ENCODE measurements around the gene CASP8AP2. TPM values are rescaled to one million over a fixed set of nuclear protein-coding genes. Genes with fewer than 3 reads are reported as not detected.

Gene CASP8AP2
- total RNA-seq, 1 experiment from 2014 or later: 22.9 TPM

DNA sequence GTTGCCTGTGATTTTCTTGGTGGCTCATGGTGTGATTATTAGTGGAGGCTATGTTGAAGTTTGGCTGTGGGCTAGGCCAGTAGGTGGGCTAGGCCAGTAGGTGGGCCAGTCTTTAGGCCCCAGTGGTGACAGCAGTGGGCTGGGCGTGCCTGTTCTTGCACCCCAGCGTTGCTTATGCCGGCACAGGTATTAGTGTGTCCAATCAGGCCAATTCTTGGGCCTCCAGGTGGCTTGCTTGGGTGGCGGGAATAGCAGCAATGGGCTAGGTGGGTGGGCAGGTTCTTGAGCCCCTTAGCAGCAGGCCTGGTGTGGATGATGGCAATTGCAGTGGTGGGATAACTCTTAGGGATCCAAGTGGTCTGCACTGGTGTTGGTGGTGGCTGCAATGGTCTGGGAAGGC lies 87.5 kb downstream of the CASP8AP2 start:
- no peaks in the 10 kb centered on the region for H3K9me3 ChIP-seq (ENCODE audit: control insufficient read depth, insufficient read depth, low read depth, low read length)
- DNase-seq (ENCODE audit: low read depth, low spot score) (no peak), ATAC-seq (no peak)
- in situ Hi-C loops (cut with HindIII; ENCODE audit: low pct_unique_long_range_greater_than_20kb, low sequenced_read_pairs): no loop called here
- ChIA-PET CTCF (no interaction called here), POLR2A (no interaction called here)
- no peaks in the 10 kb centered on the region for H3K4me1 ChIP-seq (ENCODE audit: control insufficient read depth, insufficient read depth, low read length)
- no TSS peak for BruUV-seq (replicated peaks)
- H3K27ac ChIP-seq (ENCODE audit: low read length): no peak overlapping the region
- no peaks in the 10 kb centered on the region for H3K27me3 ChIP-seq (ENCODE audit: control insufficient read depth, insufficient read depth, low read length)
- intact Hi-C loops (cut with micrococcal nuclease; ENCODE audit: unreplicated experiment): no loop called here
- TF ChIP-seq, protein P1, sequence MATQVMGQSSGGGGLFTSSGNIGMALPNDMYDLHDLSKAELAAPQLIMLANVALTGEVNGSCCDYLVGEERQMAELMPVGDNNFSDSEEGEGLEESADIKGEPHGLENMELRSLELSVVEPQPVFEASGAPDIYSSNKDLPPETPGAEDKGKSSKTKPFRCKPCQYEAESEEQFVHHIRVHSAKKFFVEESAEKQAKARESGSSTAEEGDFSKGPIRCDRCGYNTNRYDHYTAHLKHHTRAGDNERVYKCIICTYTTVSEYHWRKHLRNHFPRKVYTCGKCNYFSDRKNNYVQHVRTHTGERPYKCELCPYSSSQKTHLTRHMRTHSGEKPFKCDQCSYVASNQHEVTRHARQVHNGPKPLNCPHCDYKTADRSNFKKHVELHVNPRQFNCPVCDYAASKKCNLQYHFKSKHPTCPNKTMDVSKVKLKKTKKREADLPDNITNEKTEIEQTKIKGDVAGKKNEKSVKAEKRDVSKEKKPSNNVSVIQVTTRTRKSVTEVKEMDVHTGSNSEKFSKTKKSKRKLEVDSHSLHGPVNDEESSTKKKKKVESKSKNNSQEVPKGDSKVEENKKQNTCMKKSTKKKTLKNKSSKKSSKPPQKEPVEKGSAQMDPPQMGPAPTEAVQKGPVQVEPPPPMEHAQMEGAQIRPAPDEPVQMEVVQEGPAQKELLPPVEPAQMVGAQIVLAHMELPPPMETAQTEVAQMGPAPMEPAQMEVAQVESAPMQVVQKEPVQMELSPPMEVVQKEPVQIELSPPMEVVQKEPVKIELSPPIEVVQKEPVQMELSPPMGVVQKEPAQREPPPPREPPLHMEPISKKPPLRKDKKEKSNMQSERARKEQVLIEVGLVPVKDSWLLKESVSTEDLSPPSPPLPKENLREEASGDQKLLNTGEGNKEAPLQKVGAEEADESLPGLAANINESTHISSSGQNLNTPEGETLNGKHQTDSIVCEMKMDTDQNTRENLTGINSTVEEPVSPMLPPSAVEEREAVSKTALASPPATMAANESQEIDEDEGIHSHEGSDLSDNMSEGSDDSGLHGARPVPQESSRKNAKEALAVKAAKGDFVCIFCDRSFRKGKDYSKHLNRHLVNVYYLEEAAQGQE (IDR thresholded peaks at IDR 0.05; ENCODE audit: insufficient read depth in 1 of 2, low read depth in 2 of 2, low read length in 1 of 2): no peak
- no peak for TF ChIP-seq CTCF (IDR thresholded peaks at IDR 0.05)
- TF ChIP-seq POLR2AphosphoS5 (IDR thresholded peaks at IDR 0.05; ENCODE audit: low read depth, low read length): no peak
- TF ChIP-seq SIN3A (IDR thresholded peaks at IDR 0.05; ENCODE audit: borderline replicate concordance, insufficient read depth, low read depth, low read length): no peak
- TF ChIP-seq TCF7L2 (IDR thresholded peaks at IDR 0.05; ENCODE audit: low read depth, low read length): no peak
- H3K4me3 ChIP-seq (ENCODE audit: low read depth in 2 of 2, low read length in 2 of 2): no peak overlapping the region
- no peaks in the 10 kb centered on the region for H3K36me3 ChIP-seq (ENCODE audit: control insufficient read depth, insufficient read depth, low read length)

DNA sequence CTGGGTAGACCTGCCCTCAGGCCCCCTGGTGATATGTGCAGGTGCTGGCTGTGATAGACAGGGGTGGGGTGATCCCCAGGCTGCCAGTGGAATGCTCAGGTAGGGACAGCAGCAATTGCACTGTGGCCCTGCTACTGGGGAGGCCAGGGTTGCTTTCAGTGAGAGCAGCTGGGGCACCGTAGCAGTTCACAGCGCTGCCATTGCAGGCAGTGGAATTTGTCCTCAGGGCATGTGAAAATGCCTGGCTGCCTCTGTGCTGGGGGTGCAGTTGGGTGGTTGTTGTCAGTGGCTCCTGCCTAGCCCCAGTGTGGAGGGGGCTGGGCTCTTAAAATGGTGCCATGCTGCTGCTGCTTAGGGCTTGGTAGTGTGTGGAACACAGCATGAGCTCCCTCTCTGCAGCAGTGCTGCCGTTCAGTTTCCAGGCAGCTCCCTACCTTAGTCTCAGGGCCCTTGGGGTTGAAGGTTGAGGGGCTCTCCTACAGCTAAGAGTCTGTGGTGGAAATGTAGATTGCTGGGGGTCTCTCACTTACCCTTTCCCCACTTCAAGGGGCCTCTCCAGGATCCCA lies 88.2 kb downstream of the CASP8AP2 start:
- H3K4me1 ChIP-seq (ENCODE audit: control insufficient read depth, insufficient read depth, low read length): no peaks in the 10 kb centered on the region
- no peaks in the 10 kb centered on the region for H3K9me3 ChIP-seq (ENCODE audit: control insufficient read depth, insufficient read depth, low read depth, low read length)
- DNase-seq (ENCODE audit: low read depth, low spot score): no peak
- TF ChIP-seq, protein P1 (IDR thresholded peaks at IDR 0.05; ENCODE audit: insufficient read depth in 1 of 2, low read depth in 2 of 2, low read length in 1 of 2): no peak
- TF ChIP-seq SIN3A (IDR thresholded peaks at IDR 0.05; ENCODE audit: borderline replicate concordance, insufficient read depth, low read depth, low read length): no peak
- TF ChIP-seq CTCF (IDR thresholded peaks at IDR 0.05): no peak
- no peak for TF ChIP-seq POLR2AphosphoS5 (IDR thresholded peaks at IDR 0.05; ENCODE audit: low read depth, low read length)
- TF ChIP-seq TCF7L2 (IDR thresholded peaks at IDR 0.05; ENCODE audit: low read depth, low read length): no peak
- H3K27me3 ChIP-seq (ENCODE audit: control insufficient read depth, insufficient read depth, low read length): no peaks in the 10 kb centered on the region
- intact Hi-C loops (cut with micrococcal nuclease; ENCODE audit: unreplicated experiment): no loop called here
- in situ Hi-C loops (cut with HindIII; ENCODE audit: low pct_unique_long_range_greater_than_20kb, low sequenced_read_pairs): no loop called here
- no peak overlapping the region for H3K27ac ChIP-seq (ENCODE audit: low read length)
- ChIA-PET POLR2A (no interaction called here), CTCF (no interaction called here)
- H3K36me3 ChIP-seq (ENCODE audit: control insufficient read depth, insufficient read depth, low read length): no peaks in the 10 kb centered on the region
- ATAC-seq: no peak
- H3K4me3 ChIP-seq (ENCODE audit: low read depth in 2 of 2, low read length in 2 of 2): no peak overlapping the region
- no TSS peak for BruUV-seq (replicated peaks)
